Activated effector memory CD4-positive, alpha-beta T cell treated with Interleukin-2 at 50 U/mL for 16 hours (primary cell): ENCODE data around the gene KIRREL1.

Experiments used
- DNase-seq: peaks from one replicate; pipeline ENCODE4 v3.0.0-alpha.2; 2020

KIRREL1 gene

DNA sequence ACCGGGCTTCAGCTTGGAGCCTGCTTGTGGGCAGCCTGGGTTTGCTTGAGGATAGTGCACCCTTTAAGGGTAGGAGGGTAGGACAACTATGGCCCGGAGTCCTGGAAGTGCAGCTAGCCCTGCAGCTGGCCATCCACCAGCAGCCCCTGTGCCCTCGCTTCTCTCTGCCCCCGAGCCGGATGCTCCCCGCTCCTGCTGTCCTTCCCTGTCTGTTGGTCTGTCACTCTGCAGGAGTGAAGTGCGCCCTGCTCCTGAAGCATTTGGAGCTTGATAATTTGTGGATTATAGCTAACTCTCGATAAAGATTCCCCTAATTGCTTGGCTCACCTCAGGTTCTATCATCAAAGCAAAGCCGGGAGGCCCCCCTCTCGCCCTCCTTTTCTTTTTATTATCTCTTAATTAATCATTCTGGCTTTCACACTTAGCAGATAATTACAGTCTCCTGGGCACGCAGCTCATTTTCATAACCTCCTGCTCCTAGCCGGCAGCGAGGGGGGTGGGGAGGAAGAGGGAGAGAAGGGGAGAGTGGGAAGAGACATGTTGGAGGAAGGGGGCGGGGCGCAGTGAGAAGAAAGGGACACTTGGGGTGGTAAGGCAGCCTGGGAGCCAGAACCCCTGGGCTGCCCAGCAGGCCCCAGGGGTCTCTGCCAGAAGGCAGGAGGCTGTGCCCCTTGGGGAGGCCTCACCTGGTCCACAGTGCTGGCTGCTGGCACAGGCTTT is 14.4 kb downstream of the KIRREL1 start:
- DNase-seq: no peak

GRCh38 chr1:158008630-158009029 is 15.2 kb downstream of the KIRREL1 start:
- DNase-seq: no peak

- no peak for DNase-seq
Measured at GRCh38 chr1:158011714-158012113, 18.3 kb downstream of the KIRREL1 start.

GRCh38 chr1:158013840-158014730 is 20.6 kb downstream of the KIRREL1 start:
- no peak for DNase-seq

- no peak for DNase-seq
Measured at GRCh38 chr1:158014731-158015320, 21.4 kb downstream of the KIRREL1 start.

DNA sequence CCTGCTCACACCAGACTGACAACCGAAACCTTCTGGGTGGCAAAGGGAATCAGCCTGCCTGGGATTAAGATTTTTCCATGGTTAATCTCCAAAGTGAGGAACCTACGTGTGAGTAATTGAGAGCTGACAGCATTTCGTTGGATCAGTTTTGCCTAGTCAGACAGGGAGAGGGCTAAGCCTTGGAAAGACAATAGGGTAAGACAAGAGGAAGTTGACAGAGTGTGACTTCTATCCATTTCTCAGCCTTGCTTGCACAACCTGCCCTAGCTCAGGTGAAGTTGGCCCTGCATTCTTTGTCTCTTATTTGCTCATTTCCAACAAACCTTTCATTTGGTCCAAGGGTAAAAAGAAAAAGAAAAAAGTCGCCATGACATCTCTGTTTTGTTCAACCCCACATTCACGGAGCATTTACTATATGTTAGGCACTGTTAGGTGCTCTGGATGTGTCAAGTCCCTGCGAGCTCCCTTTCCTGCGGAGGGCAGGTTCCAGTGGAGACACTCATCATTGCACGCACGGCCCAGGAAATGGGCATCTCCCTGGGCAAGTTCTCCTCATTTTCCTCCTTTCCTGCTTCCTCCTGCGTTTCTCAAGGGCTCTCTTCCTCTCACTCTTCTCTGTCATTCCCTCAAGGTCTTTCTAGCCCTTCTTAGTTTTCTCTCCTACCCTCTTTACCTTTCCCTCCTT is 23.3 kb downstream of the KIRREL1 start:
- no peak for DNase-seq

DNA sequence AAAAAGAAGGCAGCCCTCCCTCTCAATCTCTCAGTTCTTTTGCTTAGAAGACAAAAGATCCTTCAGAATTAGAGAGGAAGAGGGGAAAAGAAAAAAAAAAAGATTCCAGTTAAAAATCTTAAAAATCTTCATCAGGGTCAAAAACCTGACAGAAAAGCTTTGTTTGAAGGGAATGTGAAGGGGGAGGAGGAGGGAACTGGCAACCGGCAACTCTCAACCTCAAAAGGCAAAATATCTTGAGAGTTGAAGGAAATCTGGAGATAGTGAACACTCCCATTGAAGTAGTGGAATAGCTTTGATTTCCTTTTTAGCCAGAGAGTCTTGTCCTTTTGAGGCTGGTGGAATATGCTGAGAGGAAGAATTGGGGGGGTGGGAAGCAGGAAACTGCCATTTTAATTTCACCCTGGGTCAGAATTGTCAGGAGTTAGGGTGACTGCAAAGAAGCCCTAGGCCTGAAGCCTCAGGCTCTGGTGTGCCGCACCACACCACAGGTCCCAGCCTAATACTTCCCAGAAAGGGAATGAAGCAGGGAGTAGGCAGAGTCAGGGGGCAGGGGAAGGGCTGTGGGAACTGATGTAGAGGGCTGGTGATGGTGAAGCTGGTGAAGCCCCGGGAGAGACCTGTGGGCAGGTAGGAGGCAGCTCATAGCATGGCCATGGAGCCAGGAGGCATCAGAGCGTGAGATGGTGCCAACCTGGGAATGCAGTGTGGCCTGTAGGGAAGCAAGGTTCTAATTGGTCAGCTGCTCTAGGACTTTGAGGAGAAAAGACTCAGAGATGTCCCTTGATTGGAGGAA is 24.6 kb downstream of the KIRREL1 start:
- DNase-seq: no peak

- DNase-seq: no peak
Measured at GRCh38 chr1:158019171-158019868, 25.9 kb downstream of the KIRREL1 start.

GRCh38 chr1:158020259-158020885 is 26.9 kb downstream of the KIRREL1 start:
- DNase-seq: no peak

DNA sequence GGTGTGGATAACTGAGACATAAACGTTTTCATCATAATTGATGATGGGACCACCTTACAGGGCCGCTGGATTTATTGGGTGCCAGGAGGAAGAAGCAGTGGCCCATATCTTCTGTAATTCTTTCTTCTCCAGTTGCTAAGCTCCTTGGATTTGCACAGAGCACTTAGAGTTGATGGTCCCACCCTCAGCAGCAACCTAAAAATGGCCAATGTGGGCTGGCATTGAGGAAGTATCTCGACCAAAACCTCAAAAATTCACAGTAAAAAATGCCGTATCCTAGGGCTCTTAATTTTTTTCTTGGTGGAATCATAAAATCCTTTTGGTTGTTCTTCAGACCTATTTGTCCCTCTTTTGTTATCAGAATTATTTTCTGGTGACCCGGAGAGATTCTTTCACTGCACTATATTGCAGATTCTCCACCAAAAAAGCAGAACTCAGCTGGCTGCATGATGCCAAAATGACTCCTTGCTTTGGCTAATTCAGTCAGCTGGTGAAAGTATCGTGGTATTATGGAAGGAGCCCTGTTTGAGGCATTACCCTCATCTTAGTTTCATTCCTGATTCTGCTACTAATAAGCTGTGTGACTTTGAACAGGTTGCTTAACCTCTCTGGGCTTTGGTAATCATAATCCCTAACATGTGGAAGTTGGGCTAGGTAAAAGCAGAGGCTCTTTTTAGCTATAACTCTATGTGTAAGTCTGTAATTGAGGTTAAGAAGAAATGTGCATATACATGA is 27.6 kb downstream of the KIRREL1 start:
- no peak for DNase-seq

GRCh38 chr1:158021721-158022120 is 28.3 kb downstream of the KIRREL1 start:
- DNase-seq: no peak

DNA sequence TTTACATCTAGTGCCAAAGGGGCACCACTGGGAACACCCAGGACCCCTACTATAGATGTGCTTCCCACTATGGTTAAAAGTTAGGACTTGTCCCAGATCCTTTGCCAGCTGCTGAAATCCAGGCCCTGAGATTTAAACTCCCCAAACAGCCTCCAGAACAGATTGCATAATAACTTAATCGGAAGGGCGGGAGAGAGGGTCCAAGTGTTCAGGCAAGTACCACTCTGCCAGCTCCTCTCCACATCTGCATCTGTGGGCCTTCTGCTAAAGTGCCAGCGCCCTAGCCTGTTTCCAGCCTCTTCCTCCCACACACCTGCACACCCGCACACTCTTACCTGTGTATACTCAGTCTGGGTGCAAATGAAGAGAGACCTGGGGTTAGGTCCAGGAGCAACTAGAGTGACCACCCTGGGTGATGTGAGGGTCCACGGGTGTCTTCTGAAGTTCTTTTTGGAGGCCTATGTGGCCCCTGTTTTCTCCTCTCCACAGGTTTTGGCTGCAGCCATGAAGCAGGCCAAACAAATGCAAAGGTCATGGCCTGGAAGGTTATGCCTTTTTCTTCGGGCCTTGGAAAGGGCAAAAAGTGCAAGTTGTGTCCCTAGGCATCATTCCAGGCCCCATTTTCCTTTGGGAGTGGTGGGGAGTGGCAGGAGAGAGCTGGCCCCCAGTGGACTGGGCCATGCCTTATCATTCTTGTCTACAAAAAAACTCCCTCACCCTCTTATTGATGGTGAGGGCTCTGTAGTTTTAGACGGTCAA is 29.3 kb downstream of the KIRREL1 start:
- DNase-seq: no peak

GRCh38 chr1:158024737-158025136 is 31.3 kb downstream of the KIRREL1 start:
- DNase-seq: no peak

- no peak for DNase-seq
Measured at GRCh38 chr1:158025576-158026230, 32.3 kb downstream of the KIRREL1 start.

- no peak for DNase-seq
Measured at GRCh38 chr1:158026651-158027050, 33.2 kb downstream of the KIRREL1 start.

GRCh38 chr1:158027508-158027907 is 34.1 kb downstream of the KIRREL1 start:
- no peak for DNase-seq

DNA sequence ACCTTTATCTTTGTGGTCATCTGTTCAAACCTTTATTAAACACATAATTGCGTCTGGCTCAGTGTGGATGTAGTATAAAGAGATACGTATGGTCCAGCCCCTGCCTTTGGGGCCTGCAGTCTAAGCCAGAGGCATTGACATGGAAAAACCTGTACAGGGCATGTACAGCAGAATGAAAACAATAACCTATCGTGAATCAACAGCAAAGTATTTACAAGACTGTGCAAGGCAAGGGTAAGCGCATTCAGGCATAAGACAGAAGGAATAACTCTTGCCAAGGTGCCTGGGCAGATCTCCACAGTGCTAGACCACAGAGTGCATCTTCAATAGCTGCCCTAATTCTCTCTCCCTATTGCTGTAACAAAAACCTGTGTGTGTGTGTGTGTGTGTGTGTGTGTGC is 35.5 kb downstream of the KIRREL1 start:
- no peak for DNase-seq

DNA sequence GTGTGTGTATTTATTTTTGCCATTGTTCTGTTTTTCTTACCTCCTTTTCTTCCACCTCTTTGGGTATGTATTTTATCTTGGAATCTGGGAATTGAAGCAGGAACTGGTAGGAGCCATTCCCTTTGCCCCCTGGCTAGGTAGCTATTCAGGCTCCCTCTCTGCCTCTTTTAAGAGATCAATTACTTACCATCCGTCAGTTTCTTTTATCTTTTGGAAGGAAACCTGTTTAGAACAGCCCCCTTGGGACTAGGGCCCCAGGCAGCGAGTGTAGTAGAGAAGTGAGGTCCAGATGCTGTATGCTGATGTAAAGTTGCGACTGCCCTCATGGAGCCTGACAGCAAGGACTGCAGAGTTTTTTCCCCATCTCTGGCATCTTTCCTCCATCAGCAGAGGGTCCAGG is 41.6 kb downstream of the KIRREL1 start:
- DNase-seq: no peak

DNA sequence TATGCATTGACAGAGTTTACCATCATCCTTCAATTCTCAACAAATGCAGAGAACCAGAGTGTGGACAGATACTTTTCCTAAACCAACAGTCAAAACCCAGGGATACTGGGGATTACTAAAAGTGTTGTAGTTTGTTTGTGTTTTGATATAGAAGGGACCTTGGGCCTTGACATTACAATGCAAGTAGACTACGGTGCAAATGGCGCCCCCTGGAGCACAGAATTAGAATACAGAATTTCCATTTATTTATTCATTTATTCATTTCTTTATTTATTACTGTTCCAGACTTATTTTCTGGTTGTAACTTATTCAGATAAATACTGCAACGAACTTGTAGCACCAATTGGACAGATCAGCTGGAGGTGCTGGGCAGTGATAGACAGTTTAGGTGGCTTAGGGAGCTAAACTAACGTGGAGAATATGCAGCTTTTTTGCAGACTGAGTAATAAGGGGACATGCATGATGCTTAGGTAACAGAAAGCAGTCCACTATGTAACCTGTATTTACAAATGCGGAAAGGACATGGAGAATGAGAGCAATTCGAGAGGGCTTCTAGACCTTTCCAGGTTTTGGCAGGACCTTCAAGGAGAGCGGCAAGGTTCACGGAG is 42.6 kb downstream of the KIRREL1 start:
- DNase-seq: no peak
